ENCODE measurements around the gene PUM1.
"Not testable (repeated sequence)": the region's sequence is repeated elsewhere in the genome, so short reads cannot be mapped to it uniquely, and the experiment has no call there.

PUM1 gene

DNA sequence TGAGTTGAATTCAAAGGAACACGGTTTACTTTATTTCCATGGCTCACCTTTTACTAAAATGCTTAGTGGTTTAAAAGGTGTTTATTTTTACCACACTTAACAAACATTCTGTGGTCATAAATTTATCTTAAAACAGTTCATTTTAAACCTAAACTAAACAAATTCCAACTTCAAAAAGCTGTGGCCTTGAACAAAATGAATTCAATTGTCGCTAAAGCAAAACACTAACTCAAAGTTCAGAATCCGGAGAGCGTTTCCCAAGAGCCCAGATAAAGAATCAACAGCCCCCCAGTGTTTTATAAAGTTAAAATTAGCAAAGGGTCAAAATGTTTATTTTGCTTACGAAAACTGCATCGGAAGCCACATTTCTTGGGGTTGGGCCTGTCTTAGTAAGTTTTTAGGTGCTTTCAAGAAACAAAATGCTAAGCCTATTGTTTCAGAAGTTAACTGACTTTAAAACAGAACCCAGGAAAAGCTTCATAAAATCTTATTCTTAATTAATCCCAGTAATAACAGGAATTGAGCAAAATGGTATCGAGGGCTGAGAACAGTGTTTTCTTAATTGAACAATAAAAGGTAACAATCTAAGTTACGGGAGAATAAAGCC, 1.3 kb downstream of the PUM1 start:
- intact Hi-C loops (cut with DNase I) = loop anchor here (10.0 kb wide), 2 partner anchors 79 to 109 kb away; no protein-coding TSS in a partner anchor
- DNase-seq = no peak

DNA sequence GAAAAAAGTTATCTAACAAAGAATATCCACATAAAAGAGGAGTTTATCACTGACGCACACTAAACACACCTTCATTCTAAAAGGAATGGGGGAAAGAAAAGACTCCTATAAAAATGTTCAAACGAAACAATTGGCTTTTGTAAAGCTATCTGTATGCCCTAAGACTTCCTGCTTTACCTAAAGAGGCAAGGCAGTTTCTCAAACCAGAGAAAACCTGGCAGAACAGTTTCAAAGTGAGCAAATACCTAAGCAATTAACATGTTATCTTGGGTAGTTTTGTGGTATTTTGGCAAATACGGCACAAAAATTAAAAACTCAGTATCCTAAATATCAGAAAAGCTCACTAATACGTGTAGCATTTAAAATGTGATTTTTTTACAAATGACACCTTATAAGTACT, 1.9 kb downstream of the PUM1 start:
- DNase-seq = no peak
- intact Hi-C loops (cut with DNase I) = loop anchor here (10.0 kb wide), 2 partner anchors 79 to 109 kb away; no protein-coding TSS in a partner anchor

DNA sequence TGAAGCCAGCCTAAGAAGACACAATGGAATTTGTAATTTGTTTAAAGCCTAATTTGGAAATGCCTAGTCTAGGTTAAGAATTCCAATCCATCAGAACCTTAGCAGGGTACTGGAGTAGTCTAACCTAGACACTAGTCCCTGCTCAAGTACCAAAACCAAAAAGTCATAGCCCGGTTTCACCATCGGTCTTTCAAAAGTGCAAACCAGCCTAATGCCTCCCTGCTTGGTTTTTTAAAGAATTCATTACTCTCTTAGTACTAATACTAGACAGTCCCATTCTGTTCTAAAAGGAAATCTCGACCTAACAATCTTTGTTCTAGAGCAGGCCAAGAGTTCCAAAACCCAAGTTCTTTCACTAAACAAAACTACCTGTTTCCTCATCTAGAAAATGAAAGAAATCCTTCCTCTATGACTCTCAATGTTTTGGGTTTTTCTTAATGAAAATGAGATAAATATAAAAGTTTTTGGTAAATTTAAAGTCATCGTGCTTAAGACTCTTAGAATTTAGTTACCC, 2.6 kb downstream of the PUM1 start:
- intact Hi-C loops (cut with DNase I) = loop anchor here (10.0 kb wide), 2 partner anchors 78 to 108 kb away; no protein-coding TSS in a partner anchor
- no peak for DNase-seq

DNA sequence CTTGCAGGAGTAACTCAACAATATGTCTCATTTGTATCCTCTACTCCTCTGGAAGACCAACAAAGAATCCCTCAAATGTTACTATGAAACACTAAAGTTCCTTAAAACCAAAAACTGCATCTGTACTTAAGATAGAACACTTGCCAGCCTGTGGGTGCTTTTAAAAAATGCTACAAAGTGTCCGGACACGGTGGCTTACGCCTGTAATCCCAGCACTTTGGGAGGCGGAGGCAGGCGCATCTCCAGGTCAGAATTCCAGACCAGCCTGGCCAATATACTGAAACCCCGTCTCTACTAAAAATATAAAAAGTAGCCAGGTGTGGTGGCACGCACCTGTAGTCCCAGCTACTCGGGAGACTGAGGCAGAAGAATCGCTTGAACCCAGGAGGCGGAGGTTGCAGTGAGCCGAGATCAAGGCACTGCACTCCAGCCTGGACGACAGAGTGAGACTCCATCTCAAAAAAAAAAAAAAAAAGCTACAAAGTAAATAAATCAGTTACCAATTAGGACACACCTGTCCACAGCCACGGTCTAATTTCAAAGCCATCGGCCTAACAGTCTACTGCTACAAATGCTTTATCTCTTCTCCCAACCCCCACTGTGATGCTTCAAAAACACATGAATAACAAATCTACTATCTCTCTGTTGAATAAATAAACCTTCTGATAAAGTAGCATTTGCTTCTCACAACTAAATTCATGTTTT, 3.2 kb downstream of the PUM1 start:
- DNase-seq = not testable (repeated sequence)
- intact Hi-C loops (cut with DNase I) = loop anchor here (10.0 kb wide), 2 partner anchors 78 to 108 kb away; no protein-coding TSS in a partner anchor

DNA sequence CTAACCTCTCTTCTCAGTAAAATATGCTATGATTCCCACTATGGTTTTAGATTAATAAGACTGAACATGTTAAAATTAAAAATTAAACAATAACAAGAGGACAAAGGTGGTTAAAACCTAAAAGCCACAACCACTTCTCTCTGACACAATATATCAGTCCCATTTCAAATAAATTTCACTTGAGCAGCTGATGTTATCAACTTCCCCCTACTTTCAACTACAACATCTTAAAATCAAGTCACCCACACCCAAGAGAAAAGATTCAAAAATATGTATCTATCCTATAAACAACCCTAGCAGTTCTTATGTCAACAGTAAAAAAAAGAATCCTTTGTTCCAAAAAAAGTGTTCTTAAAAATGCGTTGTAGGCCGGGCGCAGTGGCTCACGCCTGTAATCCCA, 7.5 kb downstream of the PUM1 start:
- intact Hi-C loops (cut with DNase I) = no loop called here
- no peak for DNase-seq

DNA sequence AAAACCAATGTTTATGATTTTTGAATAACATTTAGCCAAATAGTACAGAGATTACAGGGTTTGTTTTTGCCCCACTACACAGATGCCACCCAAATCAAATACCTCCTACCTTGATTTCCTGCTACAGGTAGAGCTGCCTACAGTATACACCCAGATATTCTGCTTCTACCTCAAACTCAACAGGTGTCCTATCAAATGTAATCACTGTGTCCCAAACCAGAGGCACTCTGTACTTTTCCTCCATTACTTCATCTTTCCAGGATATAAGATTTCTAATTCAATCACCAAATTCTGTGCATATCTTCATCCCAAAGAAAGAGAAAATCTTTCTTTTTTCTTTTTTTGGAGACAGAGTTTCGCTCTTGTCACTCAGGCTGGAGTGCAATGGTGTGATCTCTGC, 9.6 kb downstream of the PUM1 start:
- intact Hi-C loops (cut with DNase I) = no loop called here
- DNase-seq = no peak

DNA sequence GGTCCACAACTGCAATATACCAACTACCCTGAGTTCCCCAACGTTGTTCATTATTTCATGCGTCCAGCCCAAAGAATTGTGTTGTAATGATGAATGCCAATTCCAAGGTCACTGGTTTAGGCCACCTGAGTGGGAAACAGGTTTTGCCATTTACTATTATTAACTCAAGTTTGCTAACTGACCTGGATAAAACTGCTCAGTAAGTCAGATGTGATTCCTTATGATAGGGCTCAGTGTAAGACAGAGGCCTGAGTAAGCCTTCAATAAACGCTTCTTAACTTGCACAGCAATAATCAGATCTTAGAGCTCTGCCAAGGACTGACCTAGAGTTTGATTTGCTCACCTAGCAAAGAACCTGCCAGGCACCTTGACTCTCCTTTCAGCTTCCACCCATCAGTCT, 10.0 kb downstream of the PUM1 start:
- intact Hi-C loops (cut with DNase I) = no loop called here
- DNase-seq = no peak

DNA sequence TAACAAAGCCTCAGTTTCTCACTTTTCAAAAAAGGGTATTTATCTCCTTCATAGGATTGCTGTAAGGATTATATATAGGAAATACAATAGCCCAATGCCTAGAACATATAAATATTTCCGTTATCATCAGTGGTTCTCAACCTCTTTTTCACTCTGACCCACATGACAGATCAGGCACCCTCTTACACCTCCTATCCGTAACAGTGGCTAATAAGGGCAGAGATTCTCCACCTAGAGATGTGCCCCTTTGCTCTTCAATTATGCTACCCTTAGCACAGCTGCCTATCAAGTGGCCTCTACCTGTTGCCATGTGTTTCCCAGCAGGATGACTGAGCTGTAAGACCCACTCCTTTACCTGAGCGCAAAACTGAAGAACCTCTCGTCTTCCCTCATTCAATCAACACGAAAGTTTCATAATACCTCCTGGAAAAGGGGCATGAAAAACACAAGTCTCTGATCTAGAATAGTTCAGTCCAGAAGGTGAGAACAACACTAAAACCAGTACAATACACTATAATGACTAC, 10.5 kb downstream of the PUM1 start:
- intact Hi-C loops (cut with DNase I) = no loop called here
- DNase-seq = no peak

DNA sequence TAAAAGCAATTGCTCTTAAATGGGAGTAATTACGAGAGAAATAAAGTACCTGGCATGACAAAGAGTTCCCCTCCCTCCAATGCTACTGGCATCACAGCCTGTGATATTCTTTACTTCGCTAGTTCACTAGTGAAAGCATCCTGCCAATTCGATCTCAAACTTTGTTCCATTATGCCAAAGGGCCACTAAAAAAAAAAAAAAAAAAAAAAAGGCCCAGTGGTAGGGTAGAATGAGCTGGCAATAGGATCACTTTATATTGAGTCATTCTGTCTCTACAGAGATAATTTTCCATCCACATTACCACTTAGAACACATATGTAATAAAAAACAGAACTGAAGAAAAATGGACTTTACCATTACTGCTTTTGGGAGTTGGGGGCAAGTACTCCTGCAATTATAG, 11.2 kb downstream of the PUM1 start:
- no peak for DNase-seq
- intact Hi-C loops (cut with DNase I) = no loop called here

DNA sequence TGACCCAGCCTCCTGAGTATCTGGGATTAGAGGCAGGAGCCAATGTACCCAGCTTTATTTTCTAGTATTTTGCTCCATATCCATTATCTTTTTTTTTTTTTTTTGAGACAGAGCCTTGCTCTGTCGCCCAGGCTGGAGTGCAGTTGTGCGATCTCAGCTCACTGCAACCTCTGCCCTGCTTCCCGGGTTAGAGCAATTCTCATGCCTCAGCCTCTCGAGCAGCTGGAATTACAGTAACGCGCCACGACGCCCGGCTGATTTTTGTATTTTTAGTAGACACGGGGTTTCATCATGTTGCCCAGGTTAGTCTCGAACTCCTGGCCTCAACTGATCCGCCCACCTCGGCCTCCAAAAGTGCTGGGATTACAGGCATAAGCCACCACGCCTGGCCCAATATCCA, 12.9 kb downstream of the PUM1 start:
- intact Hi-C loops (cut with DNase I); DNase-seq: not testable (repeated sequence)

DNA sequence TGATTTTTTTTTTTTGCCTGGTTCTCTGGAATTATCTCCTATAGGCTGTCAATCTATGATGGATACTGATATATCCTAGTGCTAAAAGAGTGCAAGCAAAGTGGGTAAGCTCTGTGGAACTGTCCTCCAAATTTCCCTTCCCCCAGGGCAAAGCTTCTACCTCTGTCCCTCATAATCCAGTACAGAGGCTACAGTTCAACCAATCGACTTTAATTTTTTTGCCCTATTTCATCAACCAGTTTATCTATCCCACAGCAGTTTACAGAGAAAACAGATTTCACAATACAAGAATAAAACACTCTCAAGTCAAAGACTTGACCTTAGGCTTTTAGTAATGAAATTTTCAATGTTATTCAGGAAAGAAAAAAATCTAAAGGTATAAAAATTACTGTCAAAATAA, 13.9 kb downstream of the PUM1 start:
- no peak for DNase-seq
- intact Hi-C loops (cut with DNase I) = no loop called here

DNA sequence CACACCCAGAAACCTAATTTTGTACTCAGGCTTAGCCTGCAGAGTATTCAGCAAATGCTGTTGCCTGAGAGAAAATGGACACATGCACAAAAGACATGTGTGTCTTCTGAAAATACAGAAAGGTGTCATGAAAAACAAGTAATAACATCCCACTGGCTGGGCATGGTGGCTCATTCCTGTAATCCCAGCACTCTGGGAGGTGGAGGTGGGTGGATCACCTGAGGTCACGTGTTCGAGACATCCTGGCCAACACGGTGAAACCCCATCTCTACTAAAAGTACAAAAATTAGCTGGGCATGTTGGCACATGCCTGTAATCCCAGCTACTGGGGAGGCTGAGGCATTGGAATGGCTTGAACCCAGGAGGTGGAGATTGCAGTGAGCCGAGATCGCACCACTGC, 18.0 kb downstream of the PUM1 start:
- DNase-seq; intact Hi-C loops (cut with DNase I): not testable (repeated sequence)

DNA sequence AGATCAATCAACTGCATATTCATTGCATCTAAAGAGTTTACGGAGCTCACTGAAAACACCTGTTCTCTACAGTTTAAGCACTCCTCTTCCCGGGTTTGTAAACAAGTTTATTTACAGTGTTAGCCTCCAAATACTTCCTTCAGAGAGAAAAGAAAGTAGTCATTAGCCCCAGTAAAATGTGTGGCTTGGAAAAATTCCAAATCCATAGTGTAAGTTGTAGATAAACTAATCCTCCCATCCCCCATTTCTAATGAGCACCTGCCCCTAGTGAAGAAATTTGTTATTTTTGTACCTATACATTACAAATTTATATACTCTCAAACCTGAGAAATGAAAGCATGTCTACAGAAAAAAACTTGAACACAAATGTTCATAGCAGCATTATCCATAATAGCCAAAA, 21.9 kb downstream of the PUM1 start:
- no peak for DNase-seq

DNA sequence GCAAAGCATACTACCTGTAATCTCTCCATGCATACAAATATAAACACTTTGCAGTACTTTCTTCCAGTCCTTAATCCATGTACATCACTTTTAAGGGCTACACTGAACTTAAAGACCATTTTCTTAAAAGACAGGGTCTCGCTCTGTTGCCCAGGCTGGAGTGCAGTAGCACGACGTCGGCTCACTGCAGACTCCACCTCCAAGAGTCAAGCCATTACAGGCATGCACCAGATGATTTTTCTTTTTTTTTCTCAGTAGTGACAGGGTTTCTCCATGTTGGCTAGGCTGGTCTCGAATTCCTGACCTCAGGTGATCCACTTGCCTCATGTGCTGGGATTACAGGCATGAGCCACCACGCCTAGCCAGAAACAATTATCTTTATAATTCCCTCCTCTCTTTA, 22.9 kb downstream of the PUM1 start:
- DNase-seq = no peak
- intact Hi-C loops (cut with DNase I) = no loop called here

More for the DNA sequence above, 21.9 kb downstream of the PUM1 start:
- intact Hi-C loops (cut with DNase I) = no loop called here

DNA sequence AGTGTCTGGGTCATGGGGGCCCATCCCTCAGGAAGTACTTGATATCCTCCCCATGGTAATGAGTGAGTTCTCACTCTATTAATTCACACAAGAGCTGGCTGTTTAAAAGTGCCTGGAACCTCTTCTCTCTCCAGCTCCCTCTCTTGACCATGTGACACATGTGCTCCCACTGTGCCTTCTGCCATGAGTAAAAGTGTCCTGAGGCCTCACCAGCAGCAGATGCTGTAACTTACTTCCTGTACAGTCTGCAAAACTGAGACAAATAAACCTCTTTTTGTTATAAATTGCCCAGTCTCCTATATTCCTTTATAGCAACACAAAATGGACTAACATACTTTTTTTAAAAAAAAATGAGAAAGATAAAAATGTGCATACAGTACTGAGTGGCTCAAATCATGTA, 24.0 kb downstream of the PUM1 start:
- intact Hi-C loops (cut with DNase I) = no loop called here
- no peak for DNase-seq

DNA sequence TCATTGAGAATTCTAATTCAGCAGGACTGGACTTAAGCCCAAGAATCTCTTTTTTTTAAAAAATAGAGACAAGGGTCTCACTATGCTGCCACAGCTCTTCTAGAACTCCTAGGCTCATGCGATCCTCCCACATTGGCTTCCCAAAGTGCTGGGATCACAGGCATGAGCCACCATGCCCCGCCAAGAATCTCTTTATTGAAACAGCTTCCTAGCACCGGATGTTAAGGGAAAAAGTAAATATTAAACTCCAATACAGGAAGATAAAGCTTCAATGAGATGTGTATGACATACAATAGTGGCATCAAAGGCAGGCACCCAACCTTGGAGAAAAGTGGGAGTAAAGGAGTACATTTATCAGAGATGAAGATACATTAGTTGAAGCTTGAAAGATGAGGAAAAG, 25.5 kb downstream of the PUM1 start:
- intact Hi-C loops (cut with DNase I) = no loop called here
- no peak for DNase-seq

DNA sequence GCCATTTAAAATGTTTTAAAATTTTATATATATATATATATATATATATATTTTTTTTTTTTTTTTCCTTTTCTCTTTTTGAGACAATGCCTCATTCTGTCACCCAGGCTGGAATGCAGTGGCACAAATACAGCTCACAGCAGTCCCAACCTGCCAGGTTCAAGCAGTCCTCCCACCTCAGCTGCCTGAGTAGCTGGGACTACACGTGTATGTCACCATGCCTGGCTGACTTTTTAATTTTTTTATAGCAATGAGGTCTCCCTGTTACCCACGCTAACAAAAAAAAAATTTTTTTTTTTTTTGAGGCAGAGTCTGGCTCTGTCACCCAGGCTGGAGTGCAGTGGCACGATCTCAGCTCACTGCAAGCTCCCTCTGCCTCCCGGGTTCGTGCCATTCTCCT, 26.6 kb downstream of the PUM1 start:
- intact Hi-C loops (cut with DNase I); DNase-seq: not testable (repeated sequence)

DNA sequence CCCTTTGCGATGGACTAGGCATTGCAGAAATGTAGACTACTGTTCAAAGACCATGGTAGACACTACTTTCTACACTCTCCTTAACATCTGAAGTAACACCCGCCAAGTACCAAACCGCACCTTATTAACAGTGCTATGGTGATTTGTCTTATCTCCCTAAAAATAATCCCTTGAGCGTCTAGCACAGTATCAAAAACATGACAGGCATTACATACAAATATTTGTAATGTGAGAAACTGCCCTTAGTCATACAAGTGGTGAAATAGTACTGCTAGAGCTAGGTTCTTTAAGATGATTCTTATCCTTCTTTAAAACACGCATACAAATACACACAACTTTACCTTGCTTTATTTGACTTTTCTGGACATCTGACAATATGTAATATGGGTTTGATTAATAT, 27.2 kb downstream of the PUM1 start:
- DNase-seq = no peak
- intact Hi-C loops (cut with DNase I) = no loop called here

DNA sequence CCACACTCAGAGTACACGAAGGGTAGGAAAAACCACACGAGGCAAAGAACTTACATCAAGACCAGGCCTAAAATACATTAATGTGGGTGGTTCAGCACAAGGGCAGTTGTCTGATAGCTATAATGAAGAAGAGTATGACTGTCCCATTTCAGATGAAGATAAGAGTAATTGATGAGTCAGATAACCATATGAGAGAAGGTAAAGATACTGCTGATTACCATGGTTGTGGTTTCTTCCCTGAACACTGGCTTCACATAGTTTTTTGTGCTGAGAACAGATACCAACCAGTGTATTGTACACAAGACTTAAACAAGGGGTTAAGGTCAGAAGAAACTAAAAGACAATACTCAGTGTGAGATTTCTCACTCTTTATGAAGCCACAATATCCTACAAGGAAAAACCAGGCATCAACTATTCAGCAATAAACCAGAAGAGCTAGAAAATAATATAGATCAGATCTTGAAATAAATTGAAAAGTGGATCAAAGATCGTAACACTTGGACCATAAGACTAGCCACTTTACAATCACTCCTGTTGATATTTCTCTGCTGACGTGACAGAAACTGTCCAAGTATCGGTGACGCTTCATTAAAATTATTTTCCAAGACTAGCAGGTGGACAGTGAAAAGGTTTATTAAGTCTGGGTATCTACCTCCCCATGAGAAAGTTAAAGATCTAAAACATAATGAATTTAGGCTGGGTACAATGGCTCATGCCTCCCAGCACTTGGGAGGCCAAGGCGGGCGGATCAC, 28.6 kb downstream of the PUM1 start:
- intact Hi-C loops (cut with DNase I) = no loop called here
- DNase-seq = no peak

DNA sequence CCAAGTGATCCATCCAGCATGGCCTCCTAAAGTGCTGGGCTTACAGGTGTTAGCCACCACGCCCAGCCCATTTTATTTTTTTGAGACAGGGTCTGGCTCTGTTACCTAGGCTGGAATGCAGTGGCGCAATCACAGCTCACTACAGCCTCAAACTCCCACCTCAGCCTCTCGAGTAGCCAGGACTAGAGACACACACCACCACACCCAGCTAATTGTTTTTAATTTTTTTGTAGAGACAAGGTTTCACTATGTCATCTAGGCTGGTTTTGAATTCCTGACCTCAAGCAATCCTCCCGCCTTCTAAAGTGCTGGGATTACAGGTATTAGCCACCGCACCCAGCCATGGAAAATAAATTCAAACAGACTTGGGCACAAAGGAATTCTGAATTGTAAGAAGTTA, 31.9 kb downstream of the PUM1 start:
- DNase-seq = no peak
- intact Hi-C loops (cut with DNase I) = no loop called here

DNA sequence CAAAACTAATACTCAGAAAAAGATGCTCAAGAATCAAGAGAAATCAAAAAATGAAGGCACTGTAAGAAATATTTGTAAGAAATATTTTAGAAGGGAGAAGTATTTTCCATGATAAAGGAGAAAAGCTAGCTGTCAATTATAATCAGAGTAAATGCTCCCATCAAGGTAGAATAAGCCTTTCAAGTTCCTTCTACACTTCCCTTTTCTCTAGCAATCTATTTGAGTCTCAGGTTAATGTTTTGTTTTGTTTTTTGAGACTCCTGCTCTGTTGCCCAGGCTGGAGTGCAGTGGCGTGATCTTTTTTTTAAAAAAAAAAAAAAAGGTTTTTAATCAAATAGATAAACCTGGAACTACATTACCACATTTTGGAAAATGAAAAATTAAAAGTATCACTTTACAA, 33.3 kb downstream of the PUM1 start:
- intact Hi-C loops (cut with DNase I) = no loop called here
- no peak for DNase-seq
